HCT116 (cell line): ENCODE measurements around the gene SLC35A4. TPM values are rescaled to one million over a fixed set of nuclear protein-coding genes. Genes with fewer than 3 reads are reported as not detected.

Source experiments
- ATAC-seq: fragments of 200-7000 bp; cut with Tn5 transposase; 2 replicates; pipeline ENCODE4 v1.9.1; 2020; ENCODE audit warnings: mild to moderate bottlenecking, moderate library complexity
- BruUV-seq: library from RNA; stranded (reverse); fragments of 400-500 nt; replicated peaks from 2 replicates; lab custom pipeline; 2021; lab: Mats Ljungman, UMichigan
- CTCF ChIA-PET: fragments of 300-600 bp; sonication (Branson Sonifier 250); formaldehyde crosslinking; loops from one replicate; lab custom pipeline; 2021; ENCODE audit warnings: antibody characterized with exemption; lab: Charles Lee
- POLR2A ChIA-PET: fragments of 300-600, 350-600 bp; sonication (Branson Sonifier 250); formaldehyde crosslinking; loops from one replicate; lab custom pipeline; 2021; ENCODE audit warnings: antibody characterized with exemption; lab: Charles Lee
- RAD21 ChIA-PET, 2 experiments: fragments of 300-600 bp; sonication (Branson Sonifier 250); formaldehyde crosslinking; loops; one replicate each; lab custom pipeline; 2023; ENCODE audit warnings: low total read pairs in 2 of 2; ENCODE audit not compliant: uncharacterized antibody in 2 of 2, unreplicated experiment in 2 of 2, low non-redundant PET in 1 of 2; lab: Charles Lee
- DNase-seq: peaks from one replicate; pipeline ENCODE4 v3.0.0-alpha.2; 2010; ENCODE audit warnings: low read depth, low spot score
- H2AFZ ChIP-seq: fragments of 200-600 bp; shearing (Covaris generic), sonication (generic); 2 replicates; pipeline ENCODE4 v1.6.1; 2017; ENCODE audit warnings: low read depth, mixed run types, mixed read lengths, antibody characterized with exemption, low read length; ENCODE audit not compliant: poor library complexity, severe bottlenecking
- H3K27ac ChIP-seq: 2 replicates; pipeline ENCODE4 v1.5.1; 2012; ENCODE audit warnings: low read depth, low read length
- H3K27me3 ChIP-seq: fragments of 200-600 bp; sonication (generic); 2 replicates; pipeline ENCODE4 v1.6.1; 2016; ENCODE audit warnings: mixed run types, low read length, mixed read lengths; ENCODE audit not compliant: insufficient read depth
- H3K36me3 ChIP-seq, 2 experiments: fragments of 200-500 bp in 1 of 2; fragments of 200-600 bp in 1 of 2; sonication (Bioruptor generic) in 1 of 2; sonication (generic) in 1 of 2; 2 replicates each; pipeline versions ENCODE4 v1.5.1 to v1.6.1; 2014 to 2016; ENCODE audit warnings: low read length in 2 of 2, inconsistent platforms in 1 of 2, mixed read lengths in 1 of 2, mixed run types in 1 of 2; ENCODE audit not compliant: insufficient read depth in 2 of 2, control insufficient read depth in 1 of 2
- H3K4me1 ChIP-seq, 2 experiments: fragments of 200-600 bp in 1 of 2; sonication (generic) in 1 of 2; 2 replicates each; pipeline versions ENCODE4 v1.5.1 to v1.6.1; 2012 to 2017; ENCODE audit warnings: low read length in 2 of 2, inconsistent platforms in 1 of 2, mild to moderate bottlenecking in 1 of 2, mixed read lengths in 1 of 2, mixed run types in 1 of 2, moderate library complexity in 1 of 2; ENCODE audit not compliant: insufficient read depth in 2 of 2, control insufficient read depth in 1 of 2
- H3K4me2 ChIP-seq: fragments of 200-600 bp; sonication (generic); 2 replicates; pipeline ENCODE4 v1.6.1; 2017; ENCODE audit warnings: mixed run types, low read length, mixed read lengths
- H3K4me3 ChIP-seq, 2 experiments: fragments of 200-600 bp in 1 of 2; sonication (generic) in 1 of 2; replicated peaks in 1 of 2; 2 replicates each; pipeline ENCODE4 v1.5.1; 2011 to 2016; ENCODE audit warnings: low read length in 2 of 2, control low read depth in 1 of 2, low read depth in 1 of 2, mild to moderate bottlenecking in 1 of 2, mixed read lengths in 1 of 2, mixed run types in 1 of 2
- H3K79me2 ChIP-seq: fragments of 200-600 bp; sonication (generic); 2 replicates; pipeline ENCODE4 v1.6.1; 2017; ENCODE audit warnings: mild to moderate bottlenecking, mixed run types, low read length, moderate library complexity, mixed read lengths; ENCODE audit not compliant: insufficient read depth
- H3K9ac ChIP-seq: fragments of 200-600 bp; sonication (generic); 2 replicates; pipeline ENCODE4 v1.6.1; 2016; ENCODE audit warnings: low read length, mixed read lengths
- H3K9me2 ChIP-seq: fragments of 200-600 bp; sonication (generic), shearing (Covaris generic); 2 replicates; pipeline ENCODE4 v1.6.1; 2017; ENCODE audit warnings: mixed run types, mild to moderate bottlenecking, moderate library complexity; ENCODE audit not compliant: insufficient read depth
- H3K9me3 ChIP-seq, 2 experiments: fragments of 200-500 bp in 1 of 2; fragments of 200-600 bp in 1 of 2; sonication (Bioruptor generic) in 1 of 2; sonication (generic) in 1 of 2; 2 replicates each; pipeline ENCODE4 v1.6.1; 2014 to 2017; ENCODE audit warnings: low read length in 2 of 2, mixed read lengths in 2 of 2, inconsistent platforms in 1 of 2, low read depth in 1 of 2, mild to moderate bottlenecking in 1 of 2, mixed run types in 1 of 2, moderate library complexity in 1 of 2; ENCODE audit not compliant: control insufficient read depth in 1 of 2, insufficient read depth in 1 of 2
- H4K20me1 ChIP-seq: fragments of 200-600 bp; sonication (generic), shearing (Covaris generic); 2 replicates; pipeline ENCODE4 v1.6.1; 2017; ENCODE audit warnings: mixed run types, mild to moderate bottlenecking, moderate library complexity; ENCODE audit not compliant: insufficient read depth
- EZH2phosphoT487 ChIP-seq: fragments of 200-600 bp; IDR thresholded peaks from 2 replicates; pipeline ENCODE4 v1.6.1; 2018; ENCODE audit warnings: antibody characterized with exemption, borderline replicate concordance
- JUND ChIP-seq: IDR thresholded peaks from 2 replicates; pipeline ENCODE4 v1.6.1; 2012
- POLR2A ChIP-seq: IDR thresholded peaks from 2 replicates; pipeline ENCODE4 v1.7.0; 2011; ENCODE audit warnings: borderline replicate concordance; ENCODE audit not compliant: insufficient read depth, insufficient read length; ENCODE audit errors: extremely low read depth
- SP1 ChIP-seq: IDR thresholded peaks from 2 replicates; pipeline ENCODE4 v1.6.1; 2012; ENCODE audit warnings: low read depth
- YY1 ChIP-seq: IDR thresholded peaks from 2 replicates; pipeline ENCODE4 v1.6.1; 2011; ENCODE audit warnings: low read length, low read depth, moderate library complexity, mild to moderate bottlenecking; ENCODE audit not compliant: insufficient replicate concordance; ENCODE audit errors: extremely low read depth
- ZNF274 ChIP-seq: fragments of 200-500 bp; sonication (Bioruptor generic); IDR thresholded peaks from 2 replicates; pipeline ENCODE4 v1.6.1; 2014; ENCODE audit warnings: mild to moderate bottlenecking, low read depth, low read length, inconsistent platforms
- intact Hi-C: fragments of 100-400 bp; cut with micrococcal nuclease; formaldehyde crosslinking; loops from 2 replicates; pipeline ENCODE4 v1.10.0; 2022
- total RNA-seq: library from RNA; stranded (reverse); gene quantifications from one replicate; pipeline ENCODE4 v1.2.1, GENCODE V29; 2021; ENCODE audit not compliant: unreplicated experiment
- TF ChIP-seq, protein P1 (sequence below): IDR thresholded peaks from 2 replicates; pipeline ENCODE4 v1.6.1; 2011; ENCODE audit warnings: mild to moderate bottlenecking, low read length, moderate library complexity; ENCODE audit not compliant: insufficient replicate concordance; ENCODE audit errors: extremely low read depth
- TF ChIP-seq, protein P2 (sequence below): IDR thresholded peaks from 2 replicates; pipeline ENCODE4 v1.6.1; 2012

SLC35A4 gene
- total RNA-seq, 1 experiment from 2014 or later, result 37.5 TPM

DNA sequence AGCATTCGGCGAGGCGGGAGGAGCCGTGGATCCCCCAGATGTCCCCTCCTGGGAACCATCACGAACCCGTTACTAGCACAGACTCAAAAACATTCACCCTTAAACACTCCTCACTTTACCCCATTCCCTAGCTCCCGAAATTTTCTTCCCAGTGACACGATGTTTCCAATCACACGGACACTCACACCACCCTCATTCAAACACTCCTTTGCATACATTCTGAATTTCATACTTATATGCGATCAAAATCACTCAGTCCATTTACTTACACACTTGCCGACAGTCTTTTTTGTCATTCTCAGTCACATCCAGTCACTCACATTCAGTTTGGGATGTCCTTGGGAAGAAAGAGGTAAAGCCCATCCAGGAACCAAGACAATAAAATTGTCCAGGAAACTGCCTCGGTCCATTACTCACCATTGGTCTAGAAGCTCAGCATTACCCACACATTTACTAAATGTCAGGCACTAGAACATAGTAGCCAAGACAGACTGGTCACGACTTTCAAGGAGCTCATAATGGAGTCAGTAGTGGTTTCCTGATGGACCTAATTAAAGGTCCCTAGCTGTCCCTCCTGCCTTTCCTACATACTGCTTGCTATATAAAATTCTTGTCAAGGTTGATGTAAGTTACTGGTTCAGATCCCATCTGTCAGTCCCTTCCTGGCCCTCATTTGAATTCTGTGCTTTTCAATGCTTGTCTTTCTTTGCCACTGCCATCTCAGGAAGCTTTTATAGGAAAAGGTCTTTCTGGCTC is 574 bp downstream of the SLC35A4 start:
- H3K4me3 ChIP-seq, result peak overlapping the region; percentile 86 to 88
- peaks cover 27% of the 10 kb centered on the region for H3K79me2 ChIP-seq
- peak; percentile 15; the same call in 1 of the 2 replicates for ATAC-seq
- ChIA-PET POLR2A (interaction anchor here (1.0 kb wide), 1 partner anchor 145 kb away, joined by 3 read pairs; no protein-coding TSS in a partner anchor), CTCF (interaction anchor here (0.6 kb wide), 1 partner anchor 70 kb away, joined by 3 read pairs; no protein-coding TSS in a partner anchor), RAD21 (no interaction called here)
- H3K4me1 ChIP-seq, result peaks cover 7 to 19% of the 10 kb centered on the region in 2 experiments; a peak in 3 of 4 replicates
- H3K9me2 ChIP-seq, result no peaks in the 10 kb centered on the region
- BruUV-seq, result TSS peak; percentile 77
- no peaks in the 10 kb centered on the region for H3K9me3 ChIP-seq
- H4K20me1 ChIP-seq, result no peaks in the 10 kb centered on the region
- H2AFZ ChIP-seq, result no peak overlapping the region
- TF ChIP-seq, protein P1, sequence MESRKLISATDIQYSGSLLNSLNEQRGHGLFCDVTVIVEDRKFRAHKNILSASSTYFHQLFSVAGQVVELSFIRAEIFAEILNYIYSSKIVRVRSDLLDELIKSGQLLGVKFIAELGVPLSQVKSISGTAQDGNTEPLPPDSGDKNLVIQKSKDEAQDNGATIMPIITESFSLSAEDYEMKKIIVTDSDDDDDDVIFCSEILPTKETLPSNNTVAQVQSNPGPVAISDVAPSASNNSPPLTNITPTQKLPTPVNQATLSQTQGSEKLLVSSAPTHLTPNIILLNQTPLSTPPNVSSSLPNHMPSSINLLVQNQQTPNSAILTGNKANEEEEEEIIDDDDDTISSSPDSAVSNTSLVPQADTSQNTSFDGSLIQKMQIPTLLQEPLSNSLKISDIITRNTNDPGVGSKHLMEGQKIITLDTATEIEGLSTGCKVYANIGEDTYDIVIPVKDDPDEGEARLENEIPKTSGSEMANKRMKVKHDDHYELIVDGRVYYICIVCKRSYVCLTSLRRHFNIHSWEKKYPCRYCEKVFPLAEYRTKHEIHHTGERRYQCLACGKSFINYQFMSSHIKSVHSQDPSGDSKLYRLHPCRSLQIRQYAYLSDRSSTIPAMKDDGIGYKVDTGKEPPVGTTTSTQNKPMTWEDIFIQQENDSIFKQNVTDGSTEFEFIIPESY, result no peak
- no peak for TF ChIP-seq POLR2A
- TF ChIP-seq JUND, result no peak
- no peak for TF ChIP-seq YY1
- TF ChIP-seq SP1, result no peak
- TF ChIP-seq, protein P2, sequence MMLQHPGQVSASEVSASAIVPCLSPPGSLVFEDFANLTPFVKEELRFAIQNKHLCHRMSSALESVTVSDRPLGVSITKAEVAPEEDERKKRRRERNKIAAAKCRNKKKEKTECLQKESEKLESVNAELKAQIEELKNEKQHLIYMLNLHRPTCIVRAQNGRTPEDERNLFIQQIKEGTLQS, result no peak
- TF ChIP-seq ZNF274, result no peak
- TF ChIP-seq EZH2phosphoT487, result no peak
- intact Hi-C loops, result no loop called here
- H3K4me2 ChIP-seq, result peak overlapping the region; percentile 91
- peak overlapping the region; percentile 89 for H3K9ac ChIP-seq
- DNase-seq, result no peak
- peaks cover 0 to 15% of the 10 kb centered on the region in 2 experiments; a peak in 3 of 4 replicates for H3K36me3 ChIP-seq
- H3K27ac ChIP-seq, result peak overlapping the region; percentile 63
- no peaks in the 10 kb centered on the region for H3K27me3 ChIP-seq
